ENCODE measurements around the gene STK32B. TPM values are rescaled to one million over a fixed set of nuclear protein-coding genes. Genes with fewer than 3 reads are reported as not detected.
A peak's percentile ranks its signal among the peaks of the same experiment; 100 is the strongest.

STK32B gene
- total and polyA plus RNA-seq, 8 donors: 0.55 to 6.6 (median 1.6) TPM

DNA sequence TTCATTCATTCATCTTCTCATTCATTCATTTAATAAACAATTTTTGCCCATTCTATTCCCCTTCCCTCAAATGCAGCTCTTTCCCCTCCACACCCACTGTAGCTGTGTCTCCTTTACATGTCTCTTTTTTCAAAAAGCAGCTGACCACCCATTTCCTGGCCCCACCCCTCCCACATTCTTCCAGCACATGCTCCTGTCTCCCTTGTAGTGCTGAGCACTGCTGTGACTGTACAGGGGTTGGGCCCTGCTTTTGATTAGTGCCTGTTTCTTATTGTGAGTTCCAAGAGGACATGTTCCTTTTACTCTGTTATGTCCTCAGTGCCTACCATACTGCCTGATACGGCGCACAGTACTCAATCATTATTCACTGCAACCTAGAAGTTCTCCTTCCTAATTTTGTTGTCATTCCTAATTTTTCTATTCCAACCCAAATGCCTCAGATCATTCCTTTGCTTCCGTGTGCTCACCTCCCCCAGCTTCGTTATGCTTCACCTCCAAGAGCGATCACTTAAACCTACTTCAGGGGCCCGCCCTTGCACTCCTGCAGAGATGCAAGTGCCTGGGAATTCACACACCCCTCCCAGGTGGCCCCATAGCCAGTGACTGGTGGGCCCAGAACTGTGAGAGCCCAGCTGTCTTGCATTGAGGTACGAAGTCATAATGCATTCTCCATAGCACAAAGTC, 152.2 kb downstream of the STK32B start:
- no peak for DNase-seq
- Histone ChIP-seq H3K36me3 (no peaks in the 10 kb centered on the region), H3K27me3 (no peaks in the 10 kb centered on the region), H3K4me3 (no peak overlapping the region), H3K27ac (no peak overlapping the region), H3K9me3 (no peaks in the 10 kb centered on the region), H3K4me1 (no peaks in the 10 kb centered on the region)
- intact Hi-C loops (cut with DNase I): no loop called here
- FAIRE-seq: no peak
- no peak for ATAC-seq
- TF ChIP-seq, protein P1, sequence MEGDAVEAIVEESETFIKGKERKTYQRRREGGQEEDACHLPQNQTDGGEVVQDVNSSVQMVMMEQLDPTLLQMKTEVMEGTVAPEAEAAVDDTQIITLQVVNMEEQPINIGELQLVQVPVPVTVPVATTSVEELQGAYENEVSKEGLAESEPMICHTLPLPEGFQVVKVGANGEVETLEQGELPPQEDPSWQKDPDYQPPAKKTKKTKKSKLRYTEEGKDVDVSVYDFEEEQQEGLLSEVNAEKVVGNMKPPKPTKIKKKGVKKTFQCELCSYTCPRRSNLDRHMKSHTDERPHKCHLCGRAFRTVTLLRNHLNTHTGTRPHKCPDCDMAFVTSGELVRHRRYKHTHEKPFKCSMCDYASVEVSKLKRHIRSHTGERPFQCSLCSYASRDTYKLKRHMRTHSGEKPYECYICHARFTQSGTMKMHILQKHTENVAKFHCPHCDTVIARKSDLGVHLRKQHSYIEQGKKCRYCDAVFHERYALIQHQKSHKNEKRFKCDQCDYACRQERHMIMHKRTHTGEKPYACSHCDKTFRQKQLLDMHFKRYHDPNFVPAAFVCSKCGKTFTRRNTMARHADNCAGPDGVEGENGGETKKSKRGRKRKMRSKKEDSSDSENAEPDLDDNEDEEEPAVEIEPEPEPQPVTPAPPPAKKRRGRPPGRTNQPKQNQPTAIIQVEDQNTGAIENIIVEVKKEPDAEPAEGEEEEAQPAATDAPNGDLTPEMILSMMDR (IDR thresholded peaks at IDR 0.05): no peak
- WGBS, 2 donors: 59 to 70% methylated on average over 7 of the region's 7 CpGs

DNA sequence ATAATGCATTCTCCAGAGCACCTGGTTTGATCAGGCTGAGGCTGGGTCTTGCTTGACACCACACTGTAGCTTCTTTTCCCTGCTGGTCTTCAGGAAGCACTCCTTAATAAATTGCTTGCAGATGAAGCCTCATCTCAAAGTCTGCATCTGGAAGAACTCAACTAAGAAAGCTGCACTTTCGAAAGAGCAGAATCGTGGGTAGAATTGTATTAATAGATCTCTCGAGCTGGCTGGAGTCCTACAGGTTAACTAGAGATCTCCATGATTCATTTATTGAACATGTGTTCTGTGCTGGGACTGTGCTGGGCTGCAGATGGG, 152.7 kb downstream of the STK32B start:
- FAIRE-seq (no peak), ATAC-seq (no peak), DNase-seq (no peak)
- WGBS, 2 donors: 52 to 64% methylated on average over 3 of the region's 3 CpGs
- no peak overlapping the region for H3K27ac ChIP-seq
- H3K27me3 ChIP-seq: no peaks in the 10 kb centered on the region
- H3K4me3 ChIP-seq: no peak overlapping the region
- TF ChIP-seq, protein P1 (IDR thresholded peaks at IDR 0.05): no peak
- no peaks in the 10 kb centered on the region for H3K4me1 ChIP-seq
- intact Hi-C loops (cut with DNase I): no loop called here
- H3K36me3 ChIP-seq: no peaks in the 10 kb centered on the region
- H3K9me3 ChIP-seq: no peaks in the 10 kb centered on the region

DNA sequence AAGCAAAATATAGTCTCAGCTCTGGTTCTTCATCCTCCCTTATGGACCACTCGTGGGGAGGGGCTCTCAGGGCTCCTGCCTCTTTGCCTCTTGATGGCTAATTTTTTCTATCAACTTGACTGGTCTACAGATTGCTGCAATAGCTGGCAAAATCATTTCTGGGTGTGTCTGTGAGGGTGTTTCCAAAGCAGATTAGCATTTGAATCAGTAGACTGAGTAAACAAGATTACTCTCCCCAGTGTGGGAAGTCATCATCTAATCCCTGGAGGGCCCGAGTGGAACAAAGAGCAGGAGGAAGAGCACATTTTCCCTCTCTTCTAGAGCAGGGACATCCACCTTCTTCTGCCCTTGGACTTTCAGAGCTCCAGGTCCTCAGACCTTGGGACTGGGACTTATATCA, 153.5 kb downstream of the STK32B start:
- 23 to 25% methylated on average over 2 of the region's 2 CpGs for WGBS, 2 donors
- Histone ChIP-seq H3K27me3 (no peaks in the 10 kb centered on the region), H3K9me3 (no peaks in the 10 kb centered on the region), H3K36me3 (no peaks in the 10 kb centered on the region), H3K4me3 (no peak overlapping the region), H3K27ac (no peak overlapping the region), H3K4me1 (no peaks in the 10 kb centered on the region)
- no peak for DNase-seq
- intact Hi-C loops (cut with DNase I): no loop called here
- peak in 2 of 4 donors; percentile 26 to 38 for ATAC-seq
- no peak for FAIRE-seq
- TF ChIP-seq, protein P1 (IDR thresholded peaks at IDR 0.05): no peak

- Histone ChIP-seq H3K4me3 (no peak overlapping the region), H3K27me3 (no peaks in the 10 kb centered on the region), H3K4me1 (no peaks in the 10 kb centered on the region), H3K36me3 (no peaks in the 10 kb centered on the region), H3K9me3 (no peaks in the 10 kb centered on the region), H3K27ac (no peak overlapping the region)
- intact Hi-C loops (cut with DNase I): no loop called here
- no peak for FAIRE-seq
- TF ChIP-seq, protein P1 (IDR thresholded peaks at IDR 0.05): no peak
- WGBS, 2 donors: 59 to 70% methylated on average over 9 of the region's 9 CpGs
- no peak for DNase-seq
- ATAC-seq: peak in 2 of 4 donors; percentile 41 to 60
Measured at GRCh38 chr4:5206016-5206790, 154.9 kb downstream of the STK32B start.

DNA sequence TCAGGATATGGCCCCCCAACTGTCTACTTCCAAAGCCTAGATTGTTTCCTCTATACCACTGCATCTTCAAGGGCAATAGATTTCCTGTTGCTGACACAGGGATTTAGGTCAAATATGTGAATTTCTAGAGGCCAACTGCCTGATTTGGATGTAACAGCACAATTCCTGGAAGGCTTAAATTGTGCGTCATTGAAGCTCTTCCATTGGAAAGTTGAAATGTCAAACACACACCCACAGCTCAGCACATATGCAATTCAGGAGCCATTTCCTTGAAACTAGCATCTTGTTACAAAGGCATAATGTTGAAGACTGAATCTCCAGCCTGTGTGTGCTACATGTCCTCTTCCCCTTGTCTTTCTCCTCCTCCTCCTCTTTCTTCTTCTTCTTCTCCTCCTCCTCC, 158.6 kb downstream of the STK32B start:
- Histone ChIP-seq H3K9me3 (no peaks in the 10 kb centered on the region), H3K4me3 (no peak overlapping the region), H3K27me3 (no peaks in the 10 kb centered on the region), H3K36me3 (no peaks in the 10 kb centered on the region), H3K27ac (no peak overlapping the region), H3K4me1 (no peaks in the 10 kb centered on the region)
- 80 to 92% methylated on average over 1 of the region's 1 CpG for WGBS, 2 donors
- DNase-seq (no peak), ATAC-seq (no peak), FAIRE-seq (no peak)
- intact Hi-C loops (cut with DNase I): no loop called here
- TF ChIP-seq, protein P1 (IDR thresholded peaks at IDR 0.05): no peak
